GM06990 (cell line): Measurements from ENCODE around the gene CGB7.

Experiments used
- DNase-seq: peaks from one replicate; pipeline ENCODE4 v3.0.0-alpha.2; 2011; ENCODE audit not compliant: insufficient read length; ENCODE audit errors: extremely low read depth
- H3K27me3 ChIP-seq: replicated peaks from 2 replicates; pipeline ENCODE4 v1.6.0; 2011; ENCODE audit warnings: low read length; ENCODE audit not compliant: control insufficient read depth, insufficient read depth
- H3K36me3 ChIP-seq: 2 replicates; pipeline ENCODE4 v1.5.1; 2011; ENCODE audit warnings: low read length; ENCODE audit not compliant: control insufficient read depth, insufficient read depth
- H3K4me3 ChIP-seq: replicated peaks from 2 replicates; pipeline ENCODE4 v1.5.1; 2011; ENCODE audit warnings: low read depth, mild to moderate bottlenecking, control low read depth, low read length
- TF ChIP-seq, protein P1 (sequence below): IDR thresholded peaks from 2 replicates; pipeline ENCODE4 v1.5.1; 2011; ENCODE audit warnings: low read length, control low read depth, mild to moderate bottlenecking, inconsistent platforms; ENCODE audit not compliant: insufficient read depth, poor library complexity, severe bottlenecking

Gene CGB7

GRCh38 chr19:49017041-49017665 lies 40.4 kb downstream of the CGB7 start, which contains the start of gene LHB:
LHB (minus strand) TSS chr19:49017091; CDS start chr19:49017081, 10 bp downstream.
- peak within 1 kb of the TSS; percentile 39 for H3K4me3 ChIP-seq
- TF ChIP-seq, protein P1, sequence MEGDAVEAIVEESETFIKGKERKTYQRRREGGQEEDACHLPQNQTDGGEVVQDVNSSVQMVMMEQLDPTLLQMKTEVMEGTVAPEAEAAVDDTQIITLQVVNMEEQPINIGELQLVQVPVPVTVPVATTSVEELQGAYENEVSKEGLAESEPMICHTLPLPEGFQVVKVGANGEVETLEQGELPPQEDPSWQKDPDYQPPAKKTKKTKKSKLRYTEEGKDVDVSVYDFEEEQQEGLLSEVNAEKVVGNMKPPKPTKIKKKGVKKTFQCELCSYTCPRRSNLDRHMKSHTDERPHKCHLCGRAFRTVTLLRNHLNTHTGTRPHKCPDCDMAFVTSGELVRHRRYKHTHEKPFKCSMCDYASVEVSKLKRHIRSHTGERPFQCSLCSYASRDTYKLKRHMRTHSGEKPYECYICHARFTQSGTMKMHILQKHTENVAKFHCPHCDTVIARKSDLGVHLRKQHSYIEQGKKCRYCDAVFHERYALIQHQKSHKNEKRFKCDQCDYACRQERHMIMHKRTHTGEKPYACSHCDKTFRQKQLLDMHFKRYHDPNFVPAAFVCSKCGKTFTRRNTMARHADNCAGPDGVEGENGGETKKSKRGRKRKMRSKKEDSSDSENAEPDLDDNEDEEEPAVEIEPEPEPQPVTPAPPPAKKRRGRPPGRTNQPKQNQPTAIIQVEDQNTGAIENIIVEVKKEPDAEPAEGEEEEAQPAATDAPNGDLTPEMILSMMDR: no peak
- no peak for DNase-seq
- H3K27me3 ChIP-seq: no peaks in the 10 kb centered on the region
- H3K36me3 ChIP-seq: peaks cover 9% of the 10 kb centered on the region

GRCh38 chr19:49016067-49016839 lies 41.3 kb downstream of the CGB7 start:
- no peak for DNase-seq
- peaks cover 16% of the 10 kb centered on the region for H3K36me3 ChIP-seq
- H3K27me3 ChIP-seq: no peaks in the 10 kb centered on the region
- TF ChIP-seq, protein P1: no peak
- no peak overlapping the region for H3K4me3 ChIP-seq

- TF ChIP-seq, protein P1: no peak
- Histone ChIP-seq H3K27me3 (no peaks in the 10 kb centered on the region), H3K36me3 (peaks cover 23% of the 10 kb centered on the region), H3K4me3 (no peak overlapping the region)
- no peak for DNase-seq
These were observed 42.7 kb downstream of the CGB7 start for GRCh38 chr19:49014870-49015255.

DNA sequence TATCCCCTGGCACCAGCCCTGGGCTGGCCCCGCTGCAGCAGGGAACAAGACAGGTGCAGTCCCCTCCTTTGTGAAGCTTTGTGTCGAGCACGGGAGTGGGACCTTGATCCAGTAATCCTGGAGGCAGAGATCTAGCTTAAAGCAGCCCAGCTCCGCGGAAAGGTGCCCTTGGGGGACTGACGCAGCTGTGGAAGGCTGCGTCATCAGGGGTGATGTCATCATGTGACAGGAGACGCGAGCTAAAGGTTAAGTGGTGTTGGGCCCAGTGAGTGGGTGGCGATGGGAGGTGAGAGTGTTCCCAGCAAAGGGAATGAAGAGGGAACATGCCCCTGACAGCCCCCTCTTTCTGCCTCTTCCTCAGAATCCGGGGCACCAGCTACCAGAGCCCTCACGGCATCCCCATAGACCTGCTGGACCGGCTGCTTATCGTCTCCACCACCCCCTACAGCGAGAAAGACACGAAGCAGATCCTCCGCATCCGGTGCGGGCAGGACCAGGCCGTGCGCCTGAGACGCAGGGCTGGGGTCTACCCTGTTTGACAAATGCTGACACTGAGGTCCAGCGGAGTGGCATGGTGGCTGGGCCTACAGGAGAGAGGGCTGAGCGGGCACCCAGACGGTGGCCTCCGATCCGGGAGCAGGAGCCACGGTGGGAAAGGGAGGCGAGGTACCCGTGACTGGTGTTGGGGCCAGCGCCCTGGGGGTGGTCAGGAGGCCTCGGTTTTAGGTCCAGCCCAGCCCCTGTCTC lies 43.3 kb downstream of the CGB7 start:
- Histone ChIP-seq H3K36me3 (peaks cover 24% of the 10 kb centered on the region), H3K4me3 (no peak overlapping the region)
- TF ChIP-seq, protein P1: no peak

DNA sequence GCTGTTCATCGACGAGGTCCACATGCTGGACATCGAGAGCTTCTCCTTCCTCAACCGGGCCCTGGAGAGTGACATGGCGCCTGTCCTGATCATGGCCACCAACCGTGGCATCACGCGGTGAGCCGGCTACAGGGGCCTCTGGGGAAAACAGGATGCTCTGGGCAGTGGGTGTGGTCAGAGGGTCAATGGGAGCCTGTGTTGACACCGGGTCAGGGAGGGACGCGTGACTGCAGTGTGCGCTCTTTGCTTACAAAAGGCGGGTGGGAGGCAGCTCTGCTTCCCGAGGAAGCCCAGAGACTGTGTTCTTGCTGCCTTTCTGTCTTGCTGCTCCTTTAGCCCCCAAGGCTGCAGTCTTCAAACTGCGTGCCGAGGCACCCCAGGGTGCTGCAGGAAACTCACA lies 46.4 kb downstream of the CGB7 start:
- peaks cover 34% of the 10 kb centered on the region for H3K36me3 ChIP-seq
- TF ChIP-seq, protein P1: no peak
- no peak overlapping the region for H3K4me3 ChIP-seq
- DNase-seq: no peak
- no peaks in the 10 kb centered on the region for H3K27me3 ChIP-seq

More for the DNA sequence above, 43.3 kb downstream of the CGB7 start:
- no peak for DNase-seq
- no peaks in the 10 kb centered on the region for H3K27me3 ChIP-seq
